ENCODE data around the gene SLC39A9. TPM values are rescaled to one million over a fixed set of nuclear protein-coding genes. Genes with fewer than 3 reads are reported as not detected.
A peak's percentile ranks its signal among the peaks of the same experiment; 100 is the strongest.

Gene SLC39A9
- total and polyA plus RNA-seq, 2 of the 13 experiments (the other 11 are each of a cell fraction or from before 2014, with no cell fraction given): 46.6 to 69.5 TPM

DNA sequence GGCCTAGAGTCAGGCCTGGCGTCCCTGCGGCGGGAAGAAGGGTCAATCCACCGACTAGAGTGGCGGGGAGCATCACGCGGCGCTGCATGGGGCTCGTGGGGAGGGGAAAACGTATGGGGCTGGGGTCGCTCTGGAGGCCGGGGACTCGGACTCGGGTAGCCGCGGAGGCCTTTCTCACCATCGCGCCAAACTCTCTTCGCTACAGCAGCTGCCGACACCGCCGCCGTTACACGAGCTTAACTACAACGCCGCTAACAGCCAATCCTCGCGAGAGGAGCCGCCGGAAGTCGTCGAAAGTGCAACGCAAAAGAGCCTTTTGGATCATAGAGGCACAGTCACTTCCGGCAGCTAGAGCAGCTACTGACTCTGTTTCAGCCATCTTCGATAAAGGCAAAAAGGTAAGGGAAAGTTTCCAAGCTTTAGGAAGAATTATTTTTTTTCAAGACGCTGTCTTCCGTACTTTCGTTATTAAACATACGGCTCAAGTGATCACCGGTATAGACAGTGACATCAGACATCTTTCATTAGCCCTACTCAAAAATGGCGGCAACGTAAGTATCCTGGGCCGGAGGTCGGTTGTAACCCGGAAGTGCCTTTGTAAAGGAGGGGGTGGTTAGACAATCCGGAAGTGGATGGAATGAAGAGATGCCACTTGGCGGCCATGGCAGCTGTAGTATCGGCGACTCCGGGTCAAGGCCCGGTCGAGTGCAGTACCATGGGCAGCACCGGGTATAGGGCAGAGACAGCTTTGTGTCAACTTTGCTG is at the start of gene SLC39A9, which contains the start of gene ERH (continued):
- TF ChIP-seq, protein P1, sequence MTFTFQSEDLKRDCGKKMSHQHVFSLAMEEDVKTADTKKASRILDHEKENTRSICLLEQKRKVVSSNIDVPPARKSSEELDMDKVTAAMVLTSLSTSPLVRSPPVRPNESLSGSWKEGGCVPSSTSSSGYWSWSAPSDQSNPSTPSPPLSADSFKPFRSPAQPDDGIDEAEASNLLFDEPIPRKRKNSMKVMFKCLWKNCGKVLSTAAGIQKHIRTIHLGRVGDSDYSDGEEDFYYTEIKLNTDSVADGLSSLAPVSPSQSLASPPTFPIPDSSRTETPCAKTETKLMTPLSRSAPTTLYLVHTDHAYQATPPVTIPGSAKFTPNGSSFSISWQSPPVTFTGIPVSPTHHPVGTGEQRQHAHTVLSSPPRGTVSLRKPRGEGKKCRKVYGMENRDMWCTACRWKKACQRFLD (CRISPR knock-in tag; IDR thresholded peaks at IDR 0.05; ENCODE audit: borderline replicate concordance): peak; percentile 47; the same call in 1 of the 2 replicates
- peak; percentile 61 for TF ChIP-seq MXD4 (CRISPR knock-in tag; IDR thresholded peaks at IDR 0.05)
- TF ChIP-seq, protein P2, sequence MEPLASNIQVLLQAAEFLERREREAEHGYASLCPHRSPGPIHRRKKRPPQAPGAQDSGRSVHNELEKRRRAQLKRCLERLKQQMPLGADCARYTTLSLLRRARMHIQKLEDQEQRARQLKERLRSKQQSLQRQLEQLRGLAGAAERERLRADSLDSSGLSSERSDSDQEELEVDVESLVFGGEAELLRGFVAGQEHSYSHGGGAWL (CRISPR knock-in tag; IDR thresholded peaks at IDR 0.05): no peak
- no peak for TF ChIP-seq ZFP36 (IDR thresholded peaks at IDR 0.05; ENCODE audit: borderline replicate concordance, low read depth, low read length, partially characterized antibody)
- TF ChIP-seq, protein P3, sequence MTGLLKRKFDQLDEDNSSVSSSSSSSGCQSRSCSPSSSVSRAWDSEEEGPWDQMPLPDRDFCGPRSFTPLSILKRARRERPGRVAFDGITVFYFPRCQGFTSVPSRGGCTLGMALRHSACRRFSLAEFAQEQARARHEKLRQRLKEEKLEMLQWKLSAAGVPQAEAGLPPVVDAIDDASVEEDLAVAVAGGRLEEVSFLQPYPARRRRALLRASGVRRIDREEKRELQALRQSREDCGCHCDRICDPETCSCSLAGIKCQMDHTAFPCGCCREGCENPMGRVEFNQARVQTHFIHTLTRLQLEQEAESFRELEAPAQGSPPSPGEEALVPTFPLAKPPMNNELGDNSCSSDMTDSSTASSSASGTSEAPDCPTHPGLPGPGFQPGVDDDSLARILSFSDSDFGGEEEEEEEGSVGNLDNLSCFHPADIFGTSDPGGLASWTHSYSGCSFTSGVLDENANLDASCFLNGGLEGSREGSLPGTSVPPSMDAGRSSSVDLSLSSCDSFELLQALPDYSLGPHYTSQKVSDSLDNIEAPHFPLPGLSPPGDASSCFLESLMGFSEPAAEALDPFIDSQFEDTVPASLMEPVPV (CRISPR knock-in tag; IDR thresholded peaks at IDR 0.05): 0 out of 2 replicates have a peak, but pooled peaks have one; percentile 43
- TF ChIP-seq ZNF350 (CRISPR knock-in tag; IDR thresholded peaks at IDR 0.05; ENCODE audit: borderline replicate concordance, low read depth): peak; percentile 74; the same call in 1 of the 2 replicates
- peak; percentile 69; the same call in 1 of the 2 replicates for TF ChIP-seq ETV5 (CRISPR knock-in tag; IDR thresholded peaks at IDR 0.05; ENCODE audit: borderline replicate concordance)
- TF ChIP-seq ZFP36L1 (CRISPR knock-in tag; IDR thresholded peaks at IDR 0.05): no peak
- TF ChIP-seq GTF3A (CRISPR knock-in tag; conservative IDR thresholded peaks at IDR 0.05): no peak; the same call in 1 of the 2 replicates
- 0 out of 2 replicates have a peak, but pooled peaks have one; percentile 46 for TF ChIP-seq ZNF780A (CRISPR knock-in tag; IDR thresholded peaks at IDR 0.05)
- peak; percentile 85 for TF ChIP-seq KDM2A (CRISPR knock-in tag; IDR thresholded peaks at IDR 0.05; ENCODE audit: borderline replicate concordance, low read depth)
- TF ChIP-seq KLF6 (CRISPR knock-in tag; IDR thresholded peaks at IDR 0.05): peak; percentile 29; the same call in 1 of the 2 replicates
- peak; percentile 17; the same call in 1 of the 2 replicates for TF ChIP-seq ZNF788 (CRISPR knock-in tag; IDR thresholded peaks at IDR 0.05; ENCODE audit: borderline replicate concordance)
- peak; percentile 36; the same call in 1 of the 2 replicates for TF ChIP-seq MIER3 (CRISPR knock-in tag; IDR thresholded peaks at IDR 0.05; ENCODE audit: borderline replicate concordance)
- no peak for TF ChIP-seq ZNF496 (CRISPR knock-in tag; IDR thresholded peaks at IDR 0.05; ENCODE audit: insufficient replicate concordance)
- no peak for TF ChIP-seq SOX6 (IDR thresholded peaks at IDR 0.05)
- TF ChIP-seq SOX6 (CRISPR knock-in tag; IDR thresholded peaks at IDR 0.05): peak; percentile 27; the same call in 1 of the 2 replicates
- TF ChIP-seq SNRNP70 (IDR thresholded peaks at IDR 0.05; ENCODE audit: low read depth, low read length): no peak
- TF ChIP-seq KDM6A (CRISPR knock-in tag; IDR thresholded peaks at IDR 0.05; ENCODE audit: low read depth): 0 out of 2 replicates have a peak, but pooled peaks have one; percentile 9
- peak; percentile 72 for TF ChIP-seq TBX2 (CRISPR knock-in tag; IDR thresholded peaks at IDR 0.05; ENCODE audit: borderline replicate concordance)
- peak; percentile 72 for TF ChIP-seq ZMYM4 (CRISPR knock-in tag; IDR thresholded peaks at IDR 0.05)
- TF ChIP-seq KLF11 (CRISPR knock-in tag; IDR thresholded peaks at IDR 0.05): peak; percentile 14; the same call in 1 of the 2 replicates
- TF ChIP-seq, protein P4, sequence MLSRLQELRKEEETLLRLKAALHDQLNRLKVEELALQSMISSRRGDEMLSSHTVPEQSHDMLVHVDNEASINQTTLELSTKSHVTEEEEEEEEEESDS (CRISPR knock-in tag; IDR thresholded peaks at IDR 0.05; ENCODE audit: borderline replicate concordance): no peak
- TF ChIP-seq NFKBIZ (CRISPR knock-in tag; IDR thresholded peaks at IDR 0.05): 0 out of 2 replicates have a peak, but pooled peaks have one; percentile 23
- TF ChIP-seq CREB1 (IDR thresholded peaks at IDR 0.05): peak; percentile 94
- TF ChIP-seq CREB1 (CRISPR knock-in tag; IDR thresholded peaks at IDR 0.05): peak; percentile 95
- peak; percentile 83 for TF ChIP-seq RBFOX2 (IDR thresholded peaks at IDR 0.05; ENCODE audit: low read depth, low read length)
- TF ChIP-seq ZNF746 (CRISPR knock-in tag; IDR thresholded peaks at IDR 0.05): peak; percentile 39

Measured in HepG2 (cell line).